H1 (cell line): Measurements from ENCODE around the gene CRTC1. TPM values are rescaled to one million over a fixed set of nuclear protein-coding genes. Genes with fewer than 3 reads are reported as not detected.

Source experiments
- CTCF ChIA-PET: fragments of 300-600 bp; sonication (Branson Sonifier 250); formaldehyde crosslinking; loops from one replicate; lab custom pipeline; 2021; ENCODE audit not compliant: partially characterized antibody; lab: Charles Lee
- POLR2A ChIA-PET: fragments of 300-600 bp; sonication (Branson Sonifier 250); formaldehyde crosslinking; loops from one replicate; lab custom pipeline; 2021; ENCODE audit warnings: inconsistent platforms; ENCODE audit not compliant: partially characterized antibody; lab: Charles Lee
- DNase-seq, 2 experiments: peaks; one replicate each; pipeline versions ENCODE4 v3.0.0 to v3.0.0-alpha.2; 2010 to 2022; ENCODE audit warnings: low spot score in 2 of 2, low read depth in 1 of 2, mixed read lengths in 1 of 2
- FAIRE-seq: peaks from 2 replicates; lab custom pipeline; 2011; peaks lifted over from hg19 to GRCh38; lab: Jason Lieb, UNC
- H2AFZ ChIP-seq: 2 replicates; pipeline ENCODE4 v1.8.1; 2012; ENCODE audit warnings: low read length, inconsistent platforms
- H2AK5ac ChIP-seq: 2 replicates; pipeline ENCODE4 v1.6.1; 2013; ENCODE audit warnings: low read depth, low read length
- H2BK120ac ChIP-seq: replicated peaks from 2 replicates; pipeline ENCODE3; 2013; ENCODE audit warnings: low read depth, low read length, inconsistent platforms
- H2BK12ac ChIP-seq: 2 replicates; pipeline ENCODE4 v1.6.1; 2013; ENCODE audit warnings: low read depth, low read length
- H2BK15ac ChIP-seq: 2 replicates; pipeline ENCODE4 v1.6.1; 2013; ENCODE audit warnings: low read length
- H2BK20ac ChIP-seq: 2 replicates; pipeline ENCODE4 v1.6.1; 2013; ENCODE audit warnings: low read length
- H2BK5ac ChIP-seq: 2 replicates; pipeline ENCODE4 v1.6.1; 2013; ENCODE audit warnings: low read depth, low read length
- H3K14ac ChIP-seq: 2 replicates; pipeline ENCODE4 v1.6.1; 2013; ENCODE audit warnings: inconsistent platforms; ENCODE audit not compliant: insufficient read length
- H3K18ac ChIP-seq: 2 replicates; pipeline ENCODE4 v1.6.1; 2013; ENCODE audit warnings: low read length; ENCODE audit errors: extremely low read depth
- H3K23ac ChIP-seq: 2 replicates; pipeline ENCODE4 v1.6.1; 2013; ENCODE audit warnings: inconsistent platforms; ENCODE audit not compliant: insufficient read length
- H3K23me2 ChIP-seq: 2 replicates; pipeline ENCODE4 v1.6.1; 2013; ENCODE audit warnings: low read depth, low read length
- H3K27ac ChIP-seq: 2 replicates; pipeline ENCODE4 v1.6.1; 2011; ENCODE audit warnings: low read depth, low read length, inconsistent platforms
- H3K27me3 ChIP-seq, 4 experiments: replicated peaks in 1 of 4; 1 replicate in 1 of 4; 2 replicates in 3 of 4; pipeline versions ENCODE4 v1.6.1 to v1.8.1; 2011 to 2013; ENCODE audit warnings: low read length in 3 of 4, mild to moderate bottlenecking in 3 of 4, inconsistent platforms in 2 of 4, mixed read lengths in 2 of 4, moderate library complexity in 1 of 4; ENCODE audit not compliant: control insufficient read depth in 3 of 4, insufficient read depth in 3 of 4; ENCODE audit errors: extremely low read depth in 1 of 4
- H3K36me3 ChIP-seq, 4 experiments: 2 replicates each; pipeline versions ENCODE4 v1.6.1 to v1.8.1; 2011 to 2013; ENCODE audit warnings: mild to moderate bottlenecking in 4 of 4, low read length in 3 of 4, moderate library complexity in 2 of 4, control low read depth in 1 of 4, inconsistent platforms in 1 of 4; ENCODE audit not compliant: insufficient read depth in 4 of 4, control insufficient read depth in 2 of 4
- H3K4ac ChIP-seq: replicated peaks from 2 replicates; pipeline ENCODE3; 2013; ENCODE audit warnings: low read length, low read depth, mixed read lengths, inconsistent platforms; ENCODE audit not compliant: insufficient read length
- H3K4me1 ChIP-seq, 4 experiments: replicated peaks in 1 of 4; 1 replicate in 1 of 4; 2 replicates in 3 of 4; pipeline versions ENCODE4 v1.6.1 to v1.8.1; 2011 to 2013; ENCODE audit warnings: low read length in 3 of 4, inconsistent platforms in 2 of 4, mixed read lengths in 1 of 4; ENCODE audit not compliant: insufficient read depth in 4 of 4, control insufficient read depth in 3 of 4
- H3K4me2 ChIP-seq, 2 experiments: 2 replicates each; pipeline versions ENCODE4 v1.6.1 to v1.8.1; 2011 to 2013; ENCODE audit warnings: low read depth in 2 of 2, low read length in 2 of 2, control low read depth in 1 of 2, inconsistent platforms in 1 of 2, mild to moderate bottlenecking in 1 of 2; ENCODE audit not compliant: insufficient read depth in 1 of 2
- H3K4me3 ChIP-seq, 4 experiments: fragments of 200-600, 300-600 bp in 1 of 4; sonication (generic), shearing (Covaris generic), sonication (Bioruptor Twin) in 1 of 4; 2 replicates each; pipeline versions ENCODE4 v1.5.1 to v1.8.1; 2011 to 2016; ENCODE audit warnings: low read length in 4 of 4, low read depth in 3 of 4, control low read depth in 2 of 4, inconsistent platforms in 2 of 4, mild to moderate bottlenecking in 2 of 4, mixed read lengths in 1 of 4, moderate library complexity in 1 of 4; ENCODE audit not compliant: insufficient read depth in 2 of 4; ENCODE audit errors: extremely low read depth in 1 of 4
- H3K56ac ChIP-seq: replicated peaks from 2 replicates; pipeline ENCODE3; 2013; ENCODE audit warnings: low read depth, mild to moderate bottlenecking, mixed read lengths, low read length, inconsistent platforms; ENCODE audit not compliant: insufficient read length
- H3K79me1 ChIP-seq: 2 replicates; pipeline ENCODE4 v1.6.1; 2013; ENCODE audit warnings: low read depth, low read length, control low read depth
- H3K79me2 ChIP-seq, 2 experiments: 2 replicates each; pipeline versions ENCODE4 v1.6.1 to v1.8.1; 2012 to 2013; ENCODE audit warnings: low read length in 2 of 2, mild to moderate bottlenecking in 2 of 2, inconsistent platforms in 1 of 2; ENCODE audit not compliant: insufficient read depth in 2 of 2, control insufficient read depth in 1 of 2
- H3K9ac ChIP-seq, 4 experiments: replicated peaks in 1 of 4; 1 replicate in 1 of 4; 2 replicates in 3 of 4; pipeline versions ENCODE4 v1.6.1 to v1.8.1; 2011 to 2013; ENCODE audit warnings: low read depth in 3 of 4, low read length in 3 of 4, control low read depth in 2 of 4, mild to moderate bottlenecking in 2 of 4, moderate library complexity in 2 of 4, inconsistent platforms in 1 of 4; ENCODE audit errors: extremely low read depth in 1 of 4
- H3K9me3 ChIP-seq, 2 experiments: 2 replicates each; pipeline versions ENCODE4 v1.6.1 to v1.8.1; 2012 to 2013; ENCODE audit warnings: mild to moderate bottlenecking in 2 of 2, moderate library complexity in 2 of 2, control low read depth in 1 of 2, inconsistent platforms in 1 of 2, low read depth in 1 of 2, low read length in 1 of 2, mixed read lengths in 1 of 2; ENCODE audit not compliant: insufficient read depth in 2 of 2
- H4K20me1 ChIP-seq, 2 experiments: replicated peaks in 1 of 2; 2 replicates each; pipeline versions ENCODE3 to v1.8.1; 2011 to 2013; ENCODE audit warnings: inconsistent platforms in 2 of 2, low read length in 2 of 2, mild to moderate bottlenecking in 1 of 2; ENCODE audit not compliant: insufficient read depth in 2 of 2, control insufficient read depth in 1 of 2
- H4K5ac ChIP-seq: 2 replicates; pipeline ENCODE4 v1.6.1; 2013; ENCODE audit warnings: low read length, low read depth, mixed read lengths, inconsistent platforms; ENCODE audit not compliant: insufficient read length
- H4K8ac ChIP-seq: 2 replicates; pipeline ENCODE4 v1.8.0; 2013; ENCODE audit warnings: mild to moderate bottlenecking, moderate library complexity, low read length, inconsistent platforms; ENCODE audit not compliant: insufficient read depth; ENCODE audit errors: extremely low read depth
- H4K91ac ChIP-seq: replicated peaks from 2 replicates; pipeline ENCODE3; 2013; ENCODE audit warnings: low read length, mixed read lengths, inconsistent platforms; ENCODE audit not compliant: insufficient read length
- SRF ChIP-seq: IDR thresholded peaks from 2 replicates; pipeline ENCODE4 v1.6.1; 2011; ENCODE audit warnings: mild to moderate bottlenecking, low read depth, low read length, moderate library complexity
- polyA plus RNA-seq, 7 experiments: library from polyadenylated mRNA; depleted of rRNA in 3 of 7; stranded (reverse) in 5 of 7; unstranded in 2 of 7; fragments of >200 nt in 5 of 7; fragments of 200-250 nt in 2 of 7; gene quantifications; 1 replicate in 5 of 7; 2 replicates in 1 of 7; 4 replicates in 1 of 7; pipeline versions ENCODE4 v1.2.1 to v1.2.3, GENCODE V29; 2011 to 2013; ENCODE audit warnings: missing spikeins in 2 of 7, mixed read lengths in 2 of 7
- total RNA-seq: library from RNA; stranded (reverse); fragmentation: NEBNext Ultra II Directional; extraction: Animal tissue kit (Norgen Biotek cat#: 25700); gene quantifications from 2 replicates; pipeline ENCODE4 v1.2.1, GENCODE V29; 2021

The CRTC1 gene
- total and polyA plus RNA-seq, 2 of the 8 experiments (the other 6 are each of a cell fraction or from before 2014, with no cell fraction given): 2.9 to 8.5 TPM

- Histone ChIP-seq H3K9ac (no peak overlapping the region; a peak in 1 of 7 replicates), H3K18ac (no peak overlapping the region), H2AFZ (no peak overlapping the region), H3K56ac (peak overlapping the region; percentile 91), H2BK15ac (no peak overlapping the region), H3K27ac (no peak overlapping the region), H2AK5ac (no peak overlapping the region), H3K4me1 (peaks cover 0 to 2% (median 0%) of the 10 kb centered on the region in 4 experiments; a peak in 2 of 7 replicates), H3K36me3 (no peaks in the 10 kb centered on the region), H4K91ac (no peak overlapping the region), H3K27me3 (peaks cover 0 to 39% (median 26%) of the 10 kb centered on the region in 4 experiments; a peak in 6 of 7 replicates), H3K4me3 (no peak overlapping the region), H3K14ac (no peak overlapping the region), H2BK20ac (no peak overlapping the region), H3K9me3 (no peaks in the 10 kb centered on the region), H3K23ac (no peak overlapping the region), H4K8ac (no peak overlapping the region), H2BK5ac (no peak overlapping the region), H2BK12ac (no peak overlapping the region), H3K23me2 (peaks cover 11% of the 10 kb centered on the region; the same call in 1 of the 2 replicates), H4K20me1 (peaks cover 0 to 11% of the 10 kb centered on the region in 2 experiments), H3K79me2 (no peaks in the 10 kb centered on the region), H3K4ac (no peak overlapping the region), H4K5ac (no peak overlapping the region), H3K4me2 (no peak overlapping the region), H3K79me1 (no peaks in the 10 kb centered on the region), H2BK120ac (no peak overlapping the region)
- ChIA-PET POLR2A (interaction anchor here (0.6 to 1.6 kb wide), 3 partner anchors 11 to 98 kb away, joined by 3 to 4 read pairs (median 3); partner anchors contain the start of gene UPF1), CTCF (interaction anchor here (0.7 kb wide), 1 partner anchor 92 kb away, joined by 3 read pairs; no protein-coding TSS in a partner anchor)
- DNase-seq (no peak), FAIRE-seq (no peak)
- TF ChIP-seq SRF: no peak
Measured at GRCh38 chr19:18800079-18800478, 116.6 kb downstream of the CRTC1 start.
